Activated naive CD4-positive, alpha-beta T cell treated with anti-CD3 and anti-CD28 coated beads, Interleukin-2, amount 10 ng/mL, durations not matched to agents 7 days and 5 days (primary cell): ENCODE results near the gene KRTAP3-3.

Experiments used
- CTCF ChIA-PET: fragments of 350-600 bp; sonication (Branson Sonifier 250); formaldehyde crosslinking; loops from one replicate; lab custom pipeline; 2021; ENCODE audit warnings: antibody characterized with exemption; lab: Charles Lee
- DNase-seq: peaks from one replicate; pipeline ENCODE4 v3.0.0-alpha.2; 2020
- H3K27ac Mint-ChIP-seq: one replicate; pipeline ENCODE4 v1.8.0; 2021; ENCODE audit warnings: mild to moderate bottlenecking, moderate library complexity, mixed read lengths
- H3K27me3 Mint-ChIP-seq: one replicate; pipeline ENCODE4 v1.8.0; 2021; ENCODE audit warnings: mild to moderate bottlenecking, mixed read lengths
- H3K36me3 Mint-ChIP-seq: one replicate; pipeline ENCODE4 v1.8.0; 2021; ENCODE audit warnings: mixed read lengths
- H3K4me1 Mint-ChIP-seq: one replicate; pipeline ENCODE4 v1.8.0; 2021; ENCODE audit warnings: mixed read lengths
- H3K4me3 Mint-ChIP-seq: one replicate; pipeline ENCODE4 v1.8.0; 2021; ENCODE audit warnings: mild to moderate bottlenecking, moderate library complexity, mixed read lengths
- H3K9me3 Mint-ChIP-seq: one replicate; pipeline ENCODE4 v1.8.0; 2021; ENCODE audit warnings: mixed read lengths

Gene KRTAP3-3

GRCh38 chr17:40993084-40993483 is 880 bp downstream of the KRTAP3-3 start:
- Mint-ChIP-seq H3K27ac (no peak overlapping the region), H3K4me3 (no peak overlapping the region), H3K4me1 (no peaks in the 10 kb centered on the region), H3K9me3 (no peaks in the 10 kb centered on the region), H3K27me3 (peaks cover 21% of the 10 kb centered on the region), H3K36me3 (no peaks in the 10 kb centered on the region)
- no peak for DNase-seq
- CTCF ChIA-PET: no interaction called here

GRCh38 chr17:40992666-40993065 is 1.3 kb downstream of the KRTAP3-3 start:
- Mint-ChIP-seq H3K27ac (no peak overlapping the region), H3K36me3 (no peaks in the 10 kb centered on the region), H3K9me3 (no peaks in the 10 kb centered on the region), H3K4me3 (no peak overlapping the region), H3K4me1 (no peaks in the 10 kb centered on the region), H3K27me3 (peaks cover 22% of the 10 kb centered on the region)
- CTCF ChIA-PET: no interaction called here
- DNase-seq: no peak

GRCh38 chr17:40986920-40987319 is 7.0 kb downstream of the KRTAP3-3 start:
- no peak for DNase-seq
- Mint-ChIP-seq H3K27me3 (peaks cover 19% of the 10 kb centered on the region), H3K4me3 (no peak overlapping the region), H3K27ac (no peak overlapping the region), H3K4me1 (no peaks in the 10 kb centered on the region), H3K36me3 (no peaks in the 10 kb centered on the region), H3K9me3 (no peaks in the 10 kb centered on the region)
- CTCF ChIA-PET: no interaction called here

- H3K9me3 Mint-ChIP-seq: no peaks in the 10 kb centered on the region
- H3K27ac Mint-ChIP-seq: no peak within 1 kb of the TSS
- no peak for DNase-seq
- no peak within 1 kb of the TSS for H3K4me3 Mint-ChIP-seq
- peaks cover 19% of the 10 kb centered on the region for H3K27me3 Mint-ChIP-seq
- CTCF ChIA-PET: interaction anchor here (0.5 kb wide), 1 partner anchor 17 kb away, joined by 4 read pairs; no protein-coding TSS in a partner anchor
- H3K4me1 Mint-ChIP-seq: no peaks in the 10 kb centered on the region
- H3K36me3 Mint-ChIP-seq: no peaks in the 10 kb centered on the region
Observed at GRCh38 chr17:40984226-40984625, 9.7 kb downstream of the KRTAP3-3 start, which contains the start of gene KRT40. KRT40 (minus strand) TSS chr17:40984326; CDS start chr17:40984273, 53 bp downstream.

GRCh38 chr17:40981115-40981514 is 12.8 kb downstream of the KRTAP3-3 start:
- H3K27me3 Mint-ChIP-seq: peaks cover 12% of the 10 kb centered on the region
- CTCF ChIA-PET: no interaction called here
- H3K4me3 Mint-ChIP-seq: no peak overlapping the region
- no peaks in the 10 kb centered on the region for H3K36me3 Mint-ChIP-seq
- no peaks in the 10 kb centered on the region for H3K4me1 Mint-ChIP-seq
- no peaks in the 10 kb centered on the region for H3K9me3 Mint-ChIP-seq
- DNase-seq: no peak
- H3K27ac Mint-ChIP-seq: no peak overlapping the region

- Mint-ChIP-seq H3K36me3 (no peaks in the 10 kb centered on the region), H3K9me3 (no peaks in the 10 kb centered on the region), H3K27me3 (peaks cover 14% of the 10 kb centered on the region), H3K27ac (no peak overlapping the region), H3K4me3 (no peak overlapping the region), H3K4me1 (no peaks in the 10 kb centered on the region)
- CTCF ChIA-PET: no interaction called here
- DNase-seq: no peak
Observed at GRCh38 chr17:40980596-40980995, 13.4 kb downstream of the KRTAP3-3 start.

- H3K27ac Mint-ChIP-seq: no peak overlapping the region
- H3K4me1 Mint-ChIP-seq: no peaks in the 10 kb centered on the region
- H3K36me3 Mint-ChIP-seq: no peaks in the 10 kb centered on the region
- no peak overlapping the region for H3K4me3 Mint-ChIP-seq
- CTCF ChIA-PET: no interaction called here
- no peak for DNase-seq
- peaks cover 14% of the 10 kb centered on the region for H3K27me3 Mint-ChIP-seq
- no peaks in the 10 kb centered on the region for H3K9me3 Mint-ChIP-seq
Observed at GRCh38 chr17:40980117-40980516, 13.8 kb downstream of the KRTAP3-3 start.

- no peak overlapping the region for H3K4me3 Mint-ChIP-seq
- no peak for DNase-seq
- CTCF ChIA-PET: no interaction called here
- no peaks in the 10 kb centered on the region for H3K4me1 Mint-ChIP-seq
- peaks cover 17% of the 10 kb centered on the region for H3K27me3 Mint-ChIP-seq
- H3K36me3 Mint-ChIP-seq: no peaks in the 10 kb centered on the region
- no peaks in the 10 kb centered on the region for H3K9me3 Mint-ChIP-seq
- no peak overlapping the region for H3K27ac Mint-ChIP-seq
Observed at GRCh38 chr17:40978575-40979151, 15.3 kb downstream of the KRTAP3-3 start.

GRCh38 chr17:40975516-40975915 is 18.4 kb downstream of the KRTAP3-3 start:
- Mint-ChIP-seq H3K4me1 (no peaks in the 10 kb centered on the region), H3K4me3 (no peak overlapping the region), H3K27me3 (peaks cover 23% of the 10 kb centered on the region), H3K9me3 (no peaks in the 10 kb centered on the region), H3K27ac (no peak overlapping the region), H3K36me3 (no peaks in the 10 kb centered on the region)
- DNase-seq: no peak
- CTCF ChIA-PET: no interaction called here

- peaks cover 23% of the 10 kb centered on the region for H3K27me3 Mint-ChIP-seq
- CTCF ChIA-PET: no interaction called here
- H3K4me3 Mint-ChIP-seq: no peak overlapping the region
- no peak overlapping the region for H3K27ac Mint-ChIP-seq
- DNase-seq: no peak
- no peaks in the 10 kb centered on the region for H3K4me1 Mint-ChIP-seq
- H3K9me3 Mint-ChIP-seq: no peaks in the 10 kb centered on the region
- H3K36me3 Mint-ChIP-seq: no peaks in the 10 kb centered on the region
Observed at GRCh38 chr17:40974366-40974765, 19.6 kb downstream of the KRTAP3-3 start.

GRCh38 chr17:40967582-40967981 is 26.4 kb downstream of the KRTAP3-3 start:
- Mint-ChIP-seq H3K9me3 (no peaks in the 10 kb centered on the region), H3K36me3 (no peaks in the 10 kb centered on the region), H3K27ac (no peak overlapping the region), H3K4me1 (no peaks in the 10 kb centered on the region), H3K4me3 (no peak overlapping the region), H3K27me3 (peaks cover 16% of the 10 kb centered on the region)
- DNase-seq: no peak
- CTCF ChIA-PET: interaction anchor here (0.9 kb wide), 1 partner anchor 16 kb away, joined by 4 read pairs; the partner anchor contains the start of gene KRT40

GRCh38 chr17:40966848-40967247 is 27.1 kb downstream of the KRTAP3-3 start, which contains the start of gene KRT39:
KRT39 (minus strand) TSS chr17:40966948; CDS start chr17:40966856, 92 bp downstream.
- CTCF ChIA-PET: interaction anchor here (0.9 kb wide), 1 partner anchor 17 kb away, joined by 4 read pairs; the partner anchor contains the start of gene KRT40
- DNase-seq: no peak
- Mint-ChIP-seq H3K27ac (no peak within 1 kb of the TSS), H3K36me3 (no peaks in the 10 kb centered on the region), H3K4me1 (no peaks in the 10 kb centered on the region), H3K4me3 (no peak within 1 kb of the TSS), H3K9me3 (no peaks in the 10 kb centered on the region), H3K27me3 (peaks cover 12% of the 10 kb centered on the region)

GRCh38 chr17:40963838-40964237 is 30.1 kb downstream of the KRTAP3-3 start:
- Mint-ChIP-seq H3K4me1 (peaks cover 5% of the 10 kb centered on the region), H3K27me3 (peaks cover 12% of the 10 kb centered on the region), H3K27ac (no peak overlapping the region), H3K36me3 (no peaks in the 10 kb centered on the region), H3K4me3 (no peak overlapping the region), H3K9me3 (no peaks in the 10 kb centered on the region)
- CTCF ChIA-PET: no interaction called here
- DNase-seq: no peak

GRCh38 chr17:40962059-40962561 is 31.9 kb downstream of the KRTAP3-3 start:
- no peaks in the 10 kb centered on the region for H3K36me3 Mint-ChIP-seq
- peaks cover 12% of the 10 kb centered on the region for H3K27me3 Mint-ChIP-seq
- H3K27ac Mint-ChIP-seq: no peak overlapping the region
- CTCF ChIA-PET: interaction anchor here (0.7 to 1.2 kb wide), 2 partner anchors 10 to 24 kb away, joined by 3 read pairs; no protein-coding TSS in a partner anchor
- no peaks in the 10 kb centered on the region for H3K9me3 Mint-ChIP-seq
- H3K4me1 Mint-ChIP-seq: peaks cover 5% of the 10 kb centered on the region
- H3K4me3 Mint-ChIP-seq: no peak overlapping the region
- no peak for DNase-seq

GRCh38 chr17:40961591-40961990 is 32.4 kb downstream of the KRTAP3-3 start:
- DNase-seq: no peak
- H3K9me3 Mint-ChIP-seq: no peaks in the 10 kb centered on the region
- H3K27me3 Mint-ChIP-seq: peaks cover 9% of the 10 kb centered on the region
- CTCF ChIA-PET: interaction anchor here (1.2 kb wide), 1 partner anchor 25 kb away, joined by 3 read pairs; no protein-coding TSS in a partner anchor
- H3K36me3 Mint-ChIP-seq: no peaks in the 10 kb centered on the region
- peaks cover 5% of the 10 kb centered on the region for H3K4me1 Mint-ChIP-seq
- H3K4me3 Mint-ChIP-seq: no peak overlapping the region
- H3K27ac Mint-ChIP-seq: no peak overlapping the region
